ENCODE data around the gene SCIN.

- TF ChIP-seq, protein P1, sequence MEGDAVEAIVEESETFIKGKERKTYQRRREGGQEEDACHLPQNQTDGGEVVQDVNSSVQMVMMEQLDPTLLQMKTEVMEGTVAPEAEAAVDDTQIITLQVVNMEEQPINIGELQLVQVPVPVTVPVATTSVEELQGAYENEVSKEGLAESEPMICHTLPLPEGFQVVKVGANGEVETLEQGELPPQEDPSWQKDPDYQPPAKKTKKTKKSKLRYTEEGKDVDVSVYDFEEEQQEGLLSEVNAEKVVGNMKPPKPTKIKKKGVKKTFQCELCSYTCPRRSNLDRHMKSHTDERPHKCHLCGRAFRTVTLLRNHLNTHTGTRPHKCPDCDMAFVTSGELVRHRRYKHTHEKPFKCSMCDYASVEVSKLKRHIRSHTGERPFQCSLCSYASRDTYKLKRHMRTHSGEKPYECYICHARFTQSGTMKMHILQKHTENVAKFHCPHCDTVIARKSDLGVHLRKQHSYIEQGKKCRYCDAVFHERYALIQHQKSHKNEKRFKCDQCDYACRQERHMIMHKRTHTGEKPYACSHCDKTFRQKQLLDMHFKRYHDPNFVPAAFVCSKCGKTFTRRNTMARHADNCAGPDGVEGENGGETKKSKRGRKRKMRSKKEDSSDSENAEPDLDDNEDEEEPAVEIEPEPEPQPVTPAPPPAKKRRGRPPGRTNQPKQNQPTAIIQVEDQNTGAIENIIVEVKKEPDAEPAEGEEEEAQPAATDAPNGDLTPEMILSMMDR (conservative IDR thresholded peaks at IDR 0.05; ENCODE audit: low read depth, low read length) = no peak
- TF ChIP-seq EZH2 (IDR thresholded peaks at IDR 0.05; ENCODE audit: borderline replicate concordance, low read depth, low read length, poor library complexity, severe bottlenecking) = no peak
Observed at GRCh38 chr7:12586271-12586670, 15.8 kb downstream of the SCIN start.

Data from A673 (cell line).